SK-N-MC (cell line): ENCODE results near the gene RPS18.

ENCODE experiments used
- EZH2 ChIP-seq: fragments of 200-600 bp; sonication (generic); IDR thresholded peaks from one replicate; pipeline ENCODE4 v1.6.1; 2017; ENCODE audit warnings: antibody characterized with exemption
- FOXP2 ChIP-seq: optimal IDR thresholded peaks from 2 replicates; pipeline ENCODE3; 2011; ENCODE audit warnings: mild to moderate bottlenecking, moderate library complexity; ENCODE audit not compliant: insufficient read depth; ENCODE audit errors: extremely low read length, control extremely low read depth
- POLR2AphosphoS5 ChIP-seq: IDR thresholded peaks from 2 replicates; pipeline ENCODE4 v1.6.1; 2012; ENCODE audit warnings: mild to moderate bottlenecking, low read depth, low read length, borderline replicate concordance

- TF ChIP-seq EZH2: no peak
- no peak for TF ChIP-seq POLR2AphosphoS5
- no peak for TF ChIP-seq FOXP2
Observed at GRCh38 chr6:33321227-33321626, 49.4 kb downstream of the RPS18 start.
